Renal pelvis (tissue), 4 donors: ENCODE data around the gene UNC13B. TPM values are rescaled to one million over a fixed set of nuclear protein-coding genes. Genes with fewer than 3 reads are reported as not detected.
A peak's percentile ranks its signal among the peaks of the same experiment; 100 is the strongest.
"Not testable (repeated sequence)": the region's sequence is repeated elsewhere in the genome, so short reads cannot be mapped to it uniquely, and the experiment has no call there.

ENCODE experiments used
- DNase-seq: peaks from one replicate; pipeline ENCODE4 v3.0.0-alpha.2; 2013
- polyA plus RNA-seq, 3 donors: library from polyadenylated mRNA; unstranded; fragments of 120-200 nt; gene quantifications; one replicate each; pipeline ENCODE4 v1.2.1, GENCODE V29; 2013; ENCODE audit not compliant: insufficient read length in 3 of 3

The UNC13B gene
- polyA plus RNA-seq, 3 donors = 26.4 to 30.7 (median 27.7) TPM

- no peak for DNase-seq
These were observed 50.0 kb downstream of the UNC13B start for GRCh38 chr9:35211854-35212253.

DNA sequence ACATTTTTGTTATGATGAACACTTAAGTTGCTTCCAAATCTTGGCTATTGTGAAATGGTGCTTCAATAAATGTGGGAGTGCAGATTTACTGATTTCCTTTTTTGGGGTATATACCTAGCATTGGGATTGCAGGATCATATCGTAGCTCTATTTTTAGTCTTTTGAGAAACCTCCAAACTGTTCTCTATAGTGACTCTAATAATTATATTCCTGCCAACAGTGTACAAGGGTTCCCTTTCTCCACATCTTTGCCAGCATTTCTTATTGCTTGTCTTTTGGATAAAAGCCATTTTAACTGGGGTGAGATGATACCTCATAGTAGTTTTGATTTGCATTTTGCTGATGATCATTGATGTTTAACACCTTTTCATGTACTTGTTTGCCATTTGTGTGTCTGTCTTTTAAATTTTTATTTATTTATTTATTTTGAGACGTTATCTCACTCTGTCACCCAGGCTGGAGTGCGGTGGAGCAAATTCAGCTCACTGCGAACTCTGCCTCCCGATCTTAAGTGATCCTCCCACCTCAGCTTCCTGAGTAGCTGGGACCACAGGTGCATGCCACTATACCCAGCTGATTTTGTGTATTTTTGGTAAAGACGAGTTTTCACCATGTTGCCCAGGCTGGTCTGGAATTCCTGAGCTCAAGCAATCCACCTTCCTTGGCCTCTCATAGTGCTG lies 59.0 kb downstream of the UNC13B start:
- no peak for DNase-seq

DNA sequence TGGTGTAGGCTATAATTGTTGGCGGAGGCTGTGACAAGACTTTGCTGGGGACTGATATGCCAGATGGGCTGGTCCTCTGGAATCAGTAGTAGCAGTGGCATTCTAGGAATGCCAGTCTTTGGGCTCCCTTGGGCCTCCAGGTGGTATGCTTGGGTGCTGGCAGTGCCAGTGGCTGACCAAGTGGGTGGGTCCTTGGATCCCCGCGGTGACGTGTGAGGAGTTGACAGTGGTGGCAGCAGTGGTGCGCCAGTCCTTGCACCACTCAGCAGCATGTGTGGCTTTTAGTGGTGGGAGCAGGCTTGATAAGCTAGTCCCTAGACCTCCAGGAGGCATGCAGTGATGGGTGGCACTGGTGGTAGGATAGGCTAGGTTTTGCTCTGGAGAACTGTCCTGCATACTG lies 63.9 kb downstream of the UNC13B start:
- DNase-seq = no peak

- DNase-seq = no peak
These were observed 64.8 kb downstream of the UNC13B start for GRCh38 chr9:35226651-35227050.

DNA sequence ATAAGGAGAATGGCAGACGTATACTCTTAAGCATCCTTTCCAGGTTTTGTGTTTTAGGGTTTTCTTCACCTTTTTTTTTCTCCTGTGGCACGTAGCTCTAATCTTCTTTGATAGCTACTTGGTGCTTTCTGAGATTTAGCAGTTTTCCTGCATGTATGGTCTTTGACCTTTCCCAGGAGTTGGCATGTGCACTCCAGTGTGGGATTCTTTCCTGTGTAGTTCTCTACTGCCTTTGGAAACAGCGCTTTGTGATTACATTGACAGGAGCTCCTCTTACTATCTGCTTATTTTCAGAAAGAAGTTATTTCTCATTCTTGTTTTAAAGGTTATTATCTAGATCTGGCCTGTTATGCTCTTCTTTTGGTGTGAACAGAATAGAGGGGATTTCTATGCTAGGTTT lies 65.5 kb downstream of the UNC13B start:
- no peak for DNase-seq

- DNase-seq = peak; percentile 30
These were observed 67.4 kb downstream of the UNC13B start for GRCh38 chr9:35229066-35229778.

DNA sequence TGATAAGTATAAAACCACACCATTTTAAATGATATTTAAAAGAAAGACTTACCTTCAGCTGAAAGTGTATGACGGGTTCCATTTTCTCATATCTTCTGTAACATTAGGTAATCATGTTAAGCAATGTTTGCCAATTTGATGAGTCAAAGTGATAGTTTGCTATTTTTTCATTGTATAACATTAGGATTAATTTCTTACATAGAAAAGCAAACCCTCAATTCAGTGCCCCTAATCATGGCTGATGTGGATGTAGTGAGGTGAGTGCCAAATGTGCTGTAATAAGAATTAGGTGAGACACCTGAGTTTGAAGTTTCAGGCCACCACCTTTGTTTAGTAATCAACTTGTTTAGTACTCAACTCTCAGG lies 68.0 kb downstream of the UNC13B start:
- no peak for DNase-seq

- DNase-seq = no peak
These were observed 71.2 kb downstream of the UNC13B start for GRCh38 chr9:35232867-35233544.

DNA sequence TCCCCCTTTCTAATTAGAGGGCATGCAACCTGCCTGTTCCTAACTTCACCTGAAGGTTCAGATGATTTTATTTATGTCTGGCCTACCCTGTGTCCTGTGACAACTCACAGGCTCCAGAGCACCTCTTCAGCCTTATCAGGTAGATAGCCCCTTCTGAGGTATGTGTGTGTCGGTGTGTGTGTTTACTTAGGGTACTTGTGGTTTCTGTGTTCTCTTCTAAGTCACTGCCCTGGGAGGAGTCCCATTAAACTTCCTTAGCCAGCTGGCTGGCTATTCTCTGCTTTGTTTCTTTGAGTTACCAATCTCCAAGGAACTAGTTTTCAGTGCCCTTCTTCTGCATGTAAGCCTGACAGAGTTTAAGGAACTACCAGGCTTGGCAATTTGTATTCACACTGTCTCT lies 74.9 kb downstream of the UNC13B start:
- DNase-seq = no peak

GRCh38 chr9:35237311-35237710 lies 75.5 kb downstream of the UNC13B start:
- no peak for DNase-seq

DNA sequence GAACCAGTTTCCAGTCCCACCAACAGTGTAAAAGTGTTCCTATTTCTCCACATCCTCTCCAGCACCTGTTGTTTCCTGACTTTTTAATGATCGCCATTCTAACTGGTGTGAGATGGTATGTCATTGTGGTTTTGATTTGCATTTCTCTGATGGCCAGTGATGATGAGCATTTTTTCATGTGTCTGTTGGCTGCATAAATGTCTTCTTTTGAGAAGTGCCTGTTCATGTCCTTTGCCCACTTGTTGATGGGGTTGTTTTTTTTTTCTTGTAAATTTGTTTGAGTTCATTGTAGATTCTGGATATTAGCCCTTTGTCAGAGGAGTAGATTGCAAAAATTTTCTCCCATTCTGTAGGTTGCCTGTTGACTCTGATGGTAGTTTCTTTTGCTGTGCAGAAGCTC lies 84.1 kb downstream of the UNC13B start:
- not testable (repeated sequence) for DNase-seq

- DNase-seq = no peak
These were observed 91.3 kb downstream of the UNC13B start for GRCh38 chr9:35253075-35253474.

- DNase-seq = no peak
These were observed 92.4 kb downstream of the UNC13B start for GRCh38 chr9:35254237-35254636.

DNA sequence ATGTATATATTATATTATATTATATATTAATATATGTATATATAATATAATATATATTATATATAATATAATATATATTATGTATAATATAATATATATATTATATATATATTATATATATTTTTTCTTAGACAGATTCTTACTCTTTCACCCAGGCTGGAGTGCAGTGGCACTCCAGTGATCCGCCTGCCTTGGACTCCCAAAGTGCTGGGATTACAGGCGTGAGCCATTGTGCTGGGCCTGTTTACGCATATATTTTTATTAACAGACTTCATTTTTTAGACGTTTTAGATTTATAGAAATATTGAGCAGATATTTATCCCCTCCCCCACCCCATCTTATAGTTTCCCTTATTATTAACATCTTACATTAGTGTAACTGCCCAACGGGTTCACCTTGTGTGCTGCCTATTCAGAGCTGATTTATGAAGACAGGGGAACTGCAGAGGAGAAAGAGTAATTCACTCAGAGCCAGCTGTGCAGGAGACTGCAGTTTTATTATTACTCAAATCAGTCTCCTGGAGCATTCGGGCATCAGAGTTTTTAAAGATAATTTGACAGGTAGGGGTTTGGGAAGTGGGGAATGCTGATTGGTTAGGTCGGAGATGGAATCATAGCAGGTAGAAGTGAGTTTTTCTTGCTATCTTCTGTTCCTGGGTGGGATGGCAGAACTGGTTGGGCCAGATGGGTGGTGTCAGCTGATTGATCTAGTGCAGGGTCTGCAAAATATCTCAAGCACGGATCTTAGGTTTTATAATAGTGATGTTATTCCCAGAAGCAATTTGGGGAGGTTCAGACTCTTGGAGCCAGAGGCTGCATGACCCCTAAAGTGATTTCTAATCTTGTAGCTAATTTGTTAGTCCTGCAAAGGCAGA lies 93.4 kb downstream of the UNC13B start:
- DNase-seq = no peak

DNA sequence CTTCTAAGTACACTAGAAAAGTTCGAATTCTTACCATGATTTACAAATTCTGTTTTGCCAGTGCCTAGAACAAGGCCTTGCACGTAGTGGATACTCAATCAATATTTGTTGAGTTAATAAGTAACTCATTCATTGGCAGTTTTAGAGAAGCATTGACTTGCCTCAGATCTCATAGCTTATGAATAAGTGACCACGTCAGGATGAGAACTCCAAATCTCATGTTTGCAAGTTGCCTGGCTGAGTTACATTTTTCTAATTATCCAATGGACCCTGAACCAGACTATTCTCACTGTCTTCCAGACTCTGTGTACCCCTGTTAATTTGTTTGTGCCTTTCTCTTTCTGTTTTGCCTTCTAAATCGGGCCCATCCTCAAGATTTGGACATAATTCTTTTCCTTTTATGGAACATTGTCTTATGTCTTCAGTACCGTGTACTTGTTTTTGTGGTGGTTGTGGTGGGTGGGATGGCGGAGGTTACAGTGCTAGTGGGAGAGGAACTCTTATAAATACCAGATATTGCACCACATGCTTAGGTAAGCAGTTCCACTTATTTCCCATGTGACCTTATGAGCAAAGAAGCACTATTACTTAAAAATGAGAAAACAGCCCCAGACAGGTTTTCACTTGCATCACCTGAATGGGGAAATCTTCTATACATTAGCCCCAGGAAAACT lies 96.3 kb downstream of the UNC13B start:
- DNase-seq = no peak

GRCh38 chr9:35258660-35259474 lies 97.1 kb downstream of the UNC13B start:
- DNase-seq = peak; percentile 80

GRCh38 chr9:35260186-35260585 lies 98.4 kb downstream of the UNC13B start:
- DNase-seq = no peak

- DNase-seq = no peak
These were observed 100.3 kb downstream of the UNC13B start for GRCh38 chr9:35262064-35262463.

- no peak for DNase-seq
These were observed 105.9 kb downstream of the UNC13B start for GRCh38 chr9:35267710-35268109.

DNA sequence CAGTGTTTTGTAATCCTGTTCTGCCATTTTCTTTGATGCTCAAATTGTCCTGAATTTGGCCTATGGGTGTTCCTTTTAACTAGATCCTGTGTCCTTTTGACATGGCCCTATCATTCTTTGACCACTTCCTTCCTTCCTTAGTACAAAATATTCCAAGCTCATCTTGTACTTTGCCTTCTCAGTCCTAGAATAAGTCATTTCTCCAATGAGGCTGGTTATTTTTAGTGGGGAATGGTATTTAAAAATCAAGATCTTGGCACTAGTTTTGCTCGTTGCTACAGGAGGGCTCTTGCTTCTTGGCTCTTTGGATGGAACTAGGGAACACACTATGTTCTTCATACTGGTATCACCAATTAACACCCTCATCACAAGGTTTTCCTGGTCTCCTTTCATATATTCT lies 108.1 kb downstream of the UNC13B start:
- no peak for DNase-seq

GRCh38 chr9:35271637-35272036 lies 109.8 kb downstream of the UNC13B start:
- no peak for DNase-seq
